HG03521 (cell line): Measurements from ENCODE around the gene SPDYC.

Experiments
- ATAC-seq: cut with Tn5 transposase; IDR thresholded peaks from one replicate; pipeline ENCODE4 v1.9.1; 2021; ENCODE audit warnings: mild to moderate bottlenecking, moderate library complexity; ENCODE audit not compliant: unreplicated experiment

SPDYC gene

DNA sequence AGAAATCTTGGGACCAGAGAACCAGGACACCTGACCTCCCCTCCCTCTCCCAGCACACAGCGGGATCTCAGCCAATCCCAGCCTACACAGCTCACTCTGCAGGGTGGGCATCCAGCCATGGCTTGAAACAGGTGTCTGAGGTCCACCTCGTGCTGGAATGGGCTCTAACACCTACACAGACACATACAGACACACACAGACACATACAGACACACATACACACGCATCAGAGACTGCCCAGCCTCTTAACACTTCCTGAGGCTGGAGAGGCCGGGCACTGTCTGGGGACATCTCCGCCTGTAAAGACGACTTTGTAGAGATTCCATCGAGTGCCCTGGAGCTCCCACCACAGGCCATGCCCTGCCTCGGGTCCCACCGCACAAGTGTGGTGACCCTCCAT lies 48.4 kb downstream of the SPDYC start:
- ATAC-seq: no peak

DNA sequence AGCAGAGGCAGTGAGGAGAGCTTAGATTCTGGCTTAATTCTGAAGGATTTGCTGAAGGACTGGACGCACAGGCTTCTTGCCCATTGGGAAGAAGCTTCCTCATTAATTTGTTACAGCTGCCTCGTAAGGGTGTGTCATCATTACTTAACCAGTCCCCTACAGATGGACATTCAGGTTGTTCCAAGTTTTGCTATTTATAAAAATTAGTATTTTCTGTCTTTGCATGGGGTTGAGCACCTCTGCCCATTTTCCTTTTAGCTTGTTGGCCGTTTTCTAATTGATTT lies 49.8 kb downstream of the SPDYC start:
- no peak for ATAC-seq

GRCh38 chr11:65221026-65221425 lies 51.0 kb downstream of the SPDYC start:
- no peak for ATAC-seq
